A673 (cell line): ENCODE data around the gene RNF149.

Source experiments
- CTCF ChIP-seq: fragments of 300-800, 200-600 bp; sonication (generic); conservative IDR thresholded peaks from 2 replicates; pipeline ENCODE4 v1.5.1; 2017; ENCODE audit warnings: low read depth, mild to moderate bottlenecking, antibody characterized with exemption, low read length, moderate library complexity, mixed read lengths
- EZH2 ChIP-seq: fragments of 200-600 bp; sonication (generic); IDR thresholded peaks from 2 replicates; pipeline ENCODE4 v1.6.1; 2017; ENCODE audit warnings: borderline replicate concordance, low read depth, mild to moderate bottlenecking, mixed read lengths, antibody characterized with exemption, low read length; ENCODE audit not compliant: poor library complexity, severe bottlenecking

GRCh38 chr2:101348883-101349282, 40.4 kb upstream of the RNF149 start:
- TF ChIP-seq CTCF (no peak), EZH2 (no peak)
